GM23338 (cell line): Measurements from ENCODE around the gene MROH7. TPM values are rescaled to one million over a fixed set of nuclear protein-coding genes. Genes with fewer than 3 reads are reported as not detected.

Experiments
- ATAC-seq: fragments of 200-7000 bp; cut with Tn5 transposase; 3 replicates; pipeline ENCODE4 v1.9.1; 2020
- DNase-seq: peaks from one replicate; pipeline ENCODE4 v3.0.0-alpha.2; 2015; ENCODE audit warnings: low spot score
- H2AFZ ChIP-seq: fragments of 200-600 bp; sonication (generic); 2 replicates; pipeline ENCODE4 v1.8.0; 2016; ENCODE audit warnings: antibody characterized with exemption, mild to moderate bottlenecking, moderate library complexity
- H3F3A ChIP-seq: fragments of 200-600 bp; sonication (generic); replicated peaks from 2 replicates; pipeline ENCODE4 v1.8.0; 2017; ENCODE audit warnings: antibody characterized with exemption, mixed run types, low read depth
- H3K27ac ChIP-seq: fragments of 200-600 bp; sonication (generic); 2 replicates; pipeline ENCODE4 v1.6.1; 2016; ENCODE audit warnings: low read depth
- H3K27me3 ChIP-seq: fragments of 200-600 bp; sonication (generic); 2 replicates; pipeline ENCODE4 v1.8.0; 2016; ENCODE audit warnings: mild to moderate bottlenecking, mixed run types, moderate library complexity; ENCODE audit not compliant: insufficient read depth
- H3K36me3 ChIP-seq: fragments of 200-600 bp; sonication (generic); 2 replicates; pipeline ENCODE4 v1.8.0; 2016; ENCODE audit warnings: mild to moderate bottlenecking; ENCODE audit not compliant: insufficient read depth
- H3K4me1 ChIP-seq: fragments of 200-600 bp; sonication (generic); 2 replicates; pipeline ENCODE4 v1.8.0; 2016; ENCODE audit warnings: mild to moderate bottlenecking, moderate library complexity; ENCODE audit not compliant: insufficient read depth
- H3K4me2 ChIP-seq: fragments of 200-600 bp; sonication (generic); 2 replicates; pipeline ENCODE4 v1.7.1; 2017; ENCODE audit warnings: mixed run types
- H3K4me3 ChIP-seq: fragments of 200-600 bp; sonication (generic); 2 replicates; pipeline ENCODE4 v1.6.1; 2016; ENCODE audit warnings: mixed run types
- H3K79me2 ChIP-seq: fragments of 200-600 bp; sonication (generic); replicated peaks from 2 replicates; pipeline ENCODE4 v1.8.0; 2017; ENCODE audit warnings: mild to moderate bottlenecking; ENCODE audit not compliant: insufficient read depth
- H3K9me2 ChIP-seq: fragments of 200-600 bp; sonication (generic); 2 replicates; pipeline ENCODE4 v1.8.0; 2017; ENCODE audit not compliant: insufficient read depth
- H4K20me1 ChIP-seq: fragments of 200-600 bp; sonication (generic); replicated peaks from 2 replicates; pipeline ENCODE4 v1.8.0; 2017; ENCODE audit warnings: mild to moderate bottlenecking; ENCODE audit not compliant: insufficient read depth
- H3K27ac Mint-ChIP-seq: 2 replicates; pipeline ENCODE4 v1.8.0; 2020; ENCODE audit warnings: inconsistent platforms, mild to moderate bottlenecking, moderate library complexity, mixed read lengths
- H3K27me3 Mint-ChIP-seq: 3 replicates; pipeline ENCODE4 v1.8.0; 2022; ENCODE audit warnings: low read depth, mild to moderate bottlenecking, moderate library complexity, mixed read lengths, inconsistent platforms; ENCODE audit not compliant: insufficient read depth, poor library complexity
- H3K36me3 Mint-ChIP-seq: 3 replicates; pipeline ENCODE4 v1.8.0; 2021; ENCODE audit warnings: low read depth, mild to moderate bottlenecking, inconsistent platforms, moderate library complexity, mixed read lengths
- H3K4me1 Mint-ChIP-seq: 3 replicates; pipeline ENCODE4 v1.8.0; 2020; ENCODE audit warnings: mild to moderate bottlenecking, inconsistent platforms, mixed read lengths
- H3K4me3 Mint-ChIP-seq: 3 replicates; pipeline ENCODE4 v1.8.0; 2021; ENCODE audit warnings: moderate library complexity, mild to moderate bottlenecking, inconsistent platforms, mixed read lengths
- H3K9me3 Mint-ChIP-seq: 3 replicates; pipeline ENCODE4 v1.8.0; 2020; ENCODE audit warnings: moderate library complexity, mild to moderate bottlenecking, inconsistent platforms, mixed read lengths
- EZH2 ChIP-seq: fragments of 200-600 bp; sonication (generic); IDR thresholded peaks from one replicate; pipeline ENCODE4 v1.8.0; 2017; ENCODE audit warnings: antibody characterized with exemption, mild to moderate bottlenecking, low read depth; ENCODE audit not compliant: unreplicated experiment
- NANOG ChIP-seq: IDR thresholded peaks from 2 replicates; pipeline ENCODE4 v1.6.1; 2016; ENCODE audit warnings: antibody characterized with exemption, borderline replicate concordance
- POLR2AphosphoS5 ChIP-seq: IDR thresholded peaks from 2 replicates; pipeline ENCODE4 v1.6.1; 2016; ENCODE audit warnings: antibody characterized with exemption, low read depth
- STAT1 ChIP-seq: IDR thresholded peaks from one replicate; pipeline ENCODE4 v1.6.1; 2016; ENCODE audit warnings: antibody characterized with exemption; ENCODE audit not compliant: unreplicated experiment
- ZNF331 ChIP-seq: fragments of 250-450 bp; sonication (Bioruptor Pico); IDR thresholded peaks from 2 replicates; pipeline ENCODE4 v1.5.0; 2020; ENCODE audit warnings: low read depth, mild to moderate bottlenecking, moderate library complexity
- ZNF462 ChIP-seq: fragments of 250-450 bp; sonication (Bioruptor Pico); IDR thresholded peaks from 2 replicates; pipeline ENCODE4 v1.5.0; 2020; ENCODE audit warnings: mild to moderate bottlenecking, moderate library complexity
- polyA plus RNA-seq: library from polyadenylated mRNA; unstranded; fragments of >200 nt; fragmentation: Nextera tagmentation; extraction: Ambion mirVana; gene quantifications from 2 replicates; pipeline ENCODE4 v1.2.1, GENCODE V29; 2016
- total RNA-seq: library from RNA; depleted of rRNA; stranded (reverse); fragments of >200 nt; shearing (Covaris generic); gene quantifications from 2 replicates; pipeline ENCODE4 v1.2.3, GENCODE V29; 2014
- TF ChIP-seq, protein P1 (sequence below), 2 experiments: fragments of 200-600 bp in 1 of 2; sonication (generic) in 1 of 2; conservative IDR thresholded peaks; 2 replicates each; pipeline versions ENCODE4 v1.5.1 to v1.6.1; 2016 to 2017; ENCODE audit warnings: antibody characterized with exemption in 2 of 2, low read depth in 2 of 2, mild to moderate bottlenecking in 2 of 2, moderate library complexity in 1 of 2
- TF ChIP-seq, protein P2 (sequence below): IDR thresholded peaks from 2 replicates; pipeline ENCODE4 v1.6.1; 2016; ENCODE audit warnings: antibody characterized with exemption

Gene MROH7
- total and polyA plus RNA-seq, 2 experiments from 2014 or later = 0.17 TPM; not detected in 1

GRCh38 chr1:54599211-54599823 is 42.3 kb upstream of the MROH7 start:
- TF ChIP-seq, protein P1, sequence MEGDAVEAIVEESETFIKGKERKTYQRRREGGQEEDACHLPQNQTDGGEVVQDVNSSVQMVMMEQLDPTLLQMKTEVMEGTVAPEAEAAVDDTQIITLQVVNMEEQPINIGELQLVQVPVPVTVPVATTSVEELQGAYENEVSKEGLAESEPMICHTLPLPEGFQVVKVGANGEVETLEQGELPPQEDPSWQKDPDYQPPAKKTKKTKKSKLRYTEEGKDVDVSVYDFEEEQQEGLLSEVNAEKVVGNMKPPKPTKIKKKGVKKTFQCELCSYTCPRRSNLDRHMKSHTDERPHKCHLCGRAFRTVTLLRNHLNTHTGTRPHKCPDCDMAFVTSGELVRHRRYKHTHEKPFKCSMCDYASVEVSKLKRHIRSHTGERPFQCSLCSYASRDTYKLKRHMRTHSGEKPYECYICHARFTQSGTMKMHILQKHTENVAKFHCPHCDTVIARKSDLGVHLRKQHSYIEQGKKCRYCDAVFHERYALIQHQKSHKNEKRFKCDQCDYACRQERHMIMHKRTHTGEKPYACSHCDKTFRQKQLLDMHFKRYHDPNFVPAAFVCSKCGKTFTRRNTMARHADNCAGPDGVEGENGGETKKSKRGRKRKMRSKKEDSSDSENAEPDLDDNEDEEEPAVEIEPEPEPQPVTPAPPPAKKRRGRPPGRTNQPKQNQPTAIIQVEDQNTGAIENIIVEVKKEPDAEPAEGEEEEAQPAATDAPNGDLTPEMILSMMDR (conservative IDR thresholded peaks at IDR 0.05; ENCODE audit: low read depth in 2 of 2) = no peak
- TF ChIP-seq EZH2 (no peak), ZNF331 (CRISPR knock-in tag) (no peak), STAT1 (no peak)
- no peak overlapping the region for H3K4me3 Mint-ChIP-seq
- Histone ChIP-seq H3K27me3 (no peaks in the 10 kb centered on the region), H3K4me1 (peaks cover 5% of the 10 kb centered on the region; the same call in 1 of the 2 replicates), H3K4me2 (no peak overlapping the region), H4K20me1 (no peaks in the 10 kb centered on the region), H2AFZ (no peak overlapping the region), H3K4me3 (no peak overlapping the region), H3F3A (no peaks in the 10 kb centered on the region), H3K36me3 (no peaks in the 10 kb centered on the region), H3K27ac (no peak overlapping the region), H3K9me2 (no peaks in the 10 kb centered on the region), H3K79me2 (no peaks in the 10 kb centered on the region)
- no peaks in the 10 kb centered on the region for H3K9me3 Mint-ChIP-seq
- ATAC-seq (no peak), DNase-seq (no peak)
- no peaks in the 10 kb centered on the region; the same call in 2 of the 3 replicates for H3K36me3 Mint-ChIP-seq
- H3K27ac Mint-ChIP-seq = no peak overlapping the region
- H3K4me1 Mint-ChIP-seq = peaks cover 7% of the 10 kb centered on the region
- peaks cover 3% of the 10 kb centered on the region for H3K27me3 Mint-ChIP-seq

GRCh38 chr1:54600947-54601721 is 40.5 kb upstream of the MROH7 start:
- peaks cover 2% of the 10 kb centered on the region for H3K27me3 Mint-ChIP-seq
- H3K9me2 ChIP-seq = no peaks in the 10 kb centered on the region
- no peaks in the 10 kb centered on the region for H4K20me1 ChIP-seq
- no peak overlapping the region for H2AFZ ChIP-seq
- no peaks in the 10 kb centered on the region for H3K79me2 ChIP-seq
- no peak overlapping the region for H3K4me2 ChIP-seq
- no peaks in the 10 kb centered on the region; the same call in 2 of the 3 replicates for H3K36me3 Mint-ChIP-seq
- H3K27me3 ChIP-seq = no peaks in the 10 kb centered on the region
- no peak overlapping the region for H3K27ac ChIP-seq
- H3K4me1 Mint-ChIP-seq = peaks cover 7% of the 10 kb centered on the region
- DNase-seq (no peak), ATAC-seq (no peak)
- no peak overlapping the region; the same call in 1 of the 2 replicates for H3K27ac Mint-ChIP-seq
- H3K4me3 Mint-ChIP-seq = no peak overlapping the region
- H3K9me3 Mint-ChIP-seq = no peaks in the 10 kb centered on the region
- H3K4me3 ChIP-seq = no peak overlapping the region
- no peaks in the 10 kb centered on the region for H3F3A ChIP-seq
- peaks cover 5% of the 10 kb centered on the region; the same call in 1 of the 2 replicates for H3K4me1 ChIP-seq
- H3K36me3 ChIP-seq = no peaks in the 10 kb centered on the region
- TF ChIP-seq NANOG (no peak), POLR2AphosphoS5 (no peak), ZNF462 (no peak), STAT1 (no peak), ZNF331 (CRISPR knock-in tag) (no peak)
- TF ChIP-seq, protein P1 (conservative IDR thresholded peaks at IDR 0.05; ENCODE audit: low read depth in 2 of 2) = no peak
- TF ChIP-seq, protein P2, sequence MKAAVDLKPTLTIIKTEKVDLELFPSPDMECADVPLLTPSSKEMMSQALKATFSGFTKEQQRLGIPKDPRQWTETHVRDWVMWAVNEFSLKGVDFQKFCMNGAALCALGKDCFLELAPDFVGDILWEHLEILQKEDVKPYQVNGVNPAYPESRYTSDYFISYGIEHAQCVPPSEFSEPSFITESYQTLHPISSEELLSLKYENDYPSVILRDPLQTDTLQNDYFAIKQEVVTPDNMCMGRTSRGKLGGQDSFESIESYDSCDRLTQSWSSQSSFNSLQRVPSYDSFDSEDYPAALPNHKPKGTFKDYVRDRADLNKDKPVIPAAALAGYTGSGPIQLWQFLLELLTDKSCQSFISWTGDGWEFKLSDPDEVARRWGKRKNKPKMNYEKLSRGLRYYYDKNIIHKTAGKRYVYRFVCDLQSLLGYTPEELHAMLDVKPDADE = no peak
